Metanephros (tissue), 2 donors: ENCODE results near the gene TTPAL. TPM values are rescaled to one million over a fixed set of nuclear protein-coding genes. Genes with fewer than 3 reads are reported as not detected.

Source experiments
- small RNA-seq: library from RNA; depleted of rRNA; stranded (forward); fragments of <200 nt; gene quantifications from one replicate; pipeline ENCODE3, GENCODE V24; 2014; ENCODE audit warnings: low replicate concordance
- total RNA-seq: library from RNA; depleted of rRNA; stranded (reverse); fragments of >200 nt; gene quantifications from one replicate; pipeline ENCODE4 v1.2.3, GENCODE V29; 2014

The TTPAL gene, protein sequence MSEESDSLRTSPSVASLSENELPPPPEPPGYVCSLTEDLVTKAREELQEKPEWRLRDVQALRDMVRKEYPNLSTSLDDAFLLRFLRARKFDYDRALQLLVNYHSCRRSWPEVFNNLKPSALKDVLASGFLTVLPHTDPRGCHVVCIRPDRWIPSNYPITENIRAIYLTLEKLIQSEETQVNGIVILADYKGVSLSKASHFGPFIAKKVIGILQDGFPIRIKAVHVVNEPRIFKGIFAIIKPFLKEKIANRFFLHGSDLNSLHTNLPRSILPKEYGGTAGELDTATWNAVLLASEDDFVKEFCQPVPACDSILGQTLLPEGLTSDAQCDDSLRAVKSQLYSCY
- total RNA-seq = 9.4 TPM

DNA sequence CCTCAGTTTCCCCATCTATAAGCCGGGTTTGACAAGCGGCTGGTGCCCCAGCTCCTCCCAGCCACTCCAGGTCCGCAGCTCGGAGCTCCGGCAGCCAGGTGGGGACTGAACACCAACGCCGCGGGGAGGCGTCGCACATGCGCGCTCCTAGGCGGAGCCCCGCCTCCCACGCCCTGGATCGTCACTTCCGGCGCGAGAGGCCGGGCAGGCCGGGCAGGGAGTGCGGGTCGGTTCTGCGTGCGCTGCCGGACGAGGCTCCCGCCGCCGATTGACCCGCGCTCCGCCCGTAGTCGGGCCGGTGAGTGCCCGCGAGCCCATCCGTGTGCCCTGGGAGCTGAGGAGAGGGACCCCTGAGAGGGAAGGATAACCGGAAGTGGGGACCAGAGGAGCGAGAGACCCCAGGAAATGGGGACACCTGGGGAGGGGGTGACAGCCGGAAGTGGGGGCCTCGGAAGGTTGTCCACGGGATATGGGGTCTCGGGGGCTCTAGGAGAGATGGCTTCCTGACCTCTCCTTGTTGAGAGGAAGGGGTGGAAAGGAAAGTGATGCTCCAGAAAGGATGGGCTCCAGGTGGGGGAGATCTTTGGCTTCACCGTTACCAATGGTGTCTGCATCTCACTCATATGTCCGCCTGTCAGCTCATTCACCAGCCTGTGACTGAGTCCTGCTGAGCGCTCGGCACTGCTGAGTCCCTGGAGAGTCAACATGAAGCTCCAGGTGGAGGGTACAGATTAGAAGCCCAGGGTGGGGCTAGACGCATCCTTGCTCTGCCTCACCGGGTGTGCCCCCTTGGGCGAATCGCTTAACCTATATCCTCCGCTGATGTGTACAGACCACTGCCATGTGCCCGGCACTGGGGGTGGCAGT, at the start of gene TTPAL:
TSS of gene TTPAL (plus strand) at position 181 of the 867 bp plus-strand sequence. CDS start 4,126 bp downstream, outside the sequence.

DNA sequence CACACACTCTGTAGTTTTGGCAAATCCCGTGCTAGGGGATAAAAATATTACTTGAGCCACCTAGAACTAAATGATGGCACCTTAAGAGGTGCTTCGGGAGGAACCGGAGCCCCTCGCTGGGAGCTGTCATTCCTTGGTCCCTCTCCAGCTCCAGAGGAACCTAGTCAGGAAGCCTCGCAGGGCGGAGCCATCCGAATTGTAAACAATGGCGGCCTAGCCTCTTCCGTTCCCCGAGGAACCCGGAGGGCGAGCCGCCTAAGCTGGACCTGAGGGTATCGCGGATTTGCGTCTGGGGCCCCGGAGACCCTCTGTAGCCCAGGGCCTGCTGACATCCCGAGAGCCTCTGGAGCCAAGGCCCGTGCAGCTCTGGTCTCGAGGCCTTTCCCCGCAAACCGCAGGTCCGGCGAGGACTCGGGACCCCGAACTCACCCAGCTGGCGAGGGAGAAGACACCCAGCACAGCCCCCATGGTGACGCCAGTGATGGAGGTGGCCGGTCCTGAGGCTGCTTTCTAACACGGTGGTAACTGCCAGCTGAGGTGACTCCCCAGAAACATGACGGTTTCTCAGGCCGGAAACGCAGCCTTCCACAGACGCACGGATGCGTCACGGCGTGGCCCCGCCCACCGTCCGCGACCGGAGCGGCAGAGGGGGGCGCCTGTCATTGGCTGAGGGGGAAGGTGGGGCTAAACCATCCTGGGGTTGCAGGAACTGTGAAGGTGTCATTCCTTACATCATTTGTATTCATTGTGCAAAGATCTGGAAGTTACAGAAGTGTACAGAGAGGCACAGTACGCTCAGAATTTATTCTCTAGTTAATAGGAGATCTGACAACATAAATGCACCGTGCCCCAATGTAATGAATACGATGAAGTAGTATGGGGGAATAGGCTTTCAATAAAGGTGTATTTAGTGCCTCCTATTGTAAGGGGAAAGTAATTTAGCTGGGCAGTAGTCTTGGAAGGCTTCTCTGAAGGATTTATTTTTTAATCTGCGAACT, 46.1 kb downstream of the TTPAL start, which contains the start of gene SERINC3:
TSS of gene SERINC3 (minus strand) at position 587 of the 998 bp plus-strand sequence. CDS start at position 468, 119 bp downstream.

Small RNA genes lying within 50 kb of the gene (small RNA-seq; reads per million reads assigned to genes)
- gene RPL37AP1 = 1.2 reads per million, percentile 84 among the genes with 10 or more reads in this experiment

Other genes starting within 250 kb of the TTPAL start
- not detected for gene GDAP1L1, start 228.6 kb upstream of the TTPAL start, total RNA-seq
- gene FITM2, start 164.7 kb upstream of the TTPAL start, total RNA-seq = 9.8 TPM
- gene R3HDML, start 138.8 kb upstream of the TTPAL start, total RNA-seq = not detected
- gene HNF4A, start 120.2 kb upstream of the TTPAL start, total RNA-seq = 28.7 TPM
- 56.0 TPM for gene SERINC3, start 46.2 kb downstream of the TTPAL start, total RNA-seq
- 39.8 TPM for gene PKIG, start 106.7 kb downstream of the TTPAL start, total RNA-seq
- gene ADA, start 175.8 kb downstream of the TTPAL start, total RNA-seq = 5.2 TPM
- not detected for gene CCN5, start 239.5 kb downstream of the TTPAL start, total RNA-seq